Measurements from ENCODE around the gene GNAZ.

GNAZ gene

GRCh38 chr22:23115369-23115768 is 45.0 kb downstream of the GNAZ start:
- DNase-seq (ENCODE audit: extremely low spot score): no peak
- TF ChIP-seq ELF4 (IDR thresholded peaks at IDR 0.05) (no peak), TARDBP (IDR thresholded peaks at IDR 0.05) (no peak), NFRKB (IDR thresholded peaks at IDR 0.05) (no peak), LEF1 (IDR thresholded peaks at IDR 0.05; ENCODE audit: borderline replicate concordance) (no peak), BHLHE40 (IDR thresholded peaks at IDR 0.05; ENCODE audit: borderline replicate concordance) (no peak), ARNT (IDR thresholded peaks at IDR 0.05) (no peak), FOXK2 (IDR thresholded peaks at IDR 0.05) (no peak)
- ChIA-PET CTCF (no interaction called here), POLR2A (no interaction called here)

- POLR2A ChIA-PET: no interaction called here
- no peak for TF ChIP-seq ARNT (IDR thresholded peaks at IDR 0.05)
- TF ChIP-seq LEF1 (IDR thresholded peaks at IDR 0.05; ENCODE audit: borderline replicate concordance): no peak
- no peak for TF ChIP-seq L3MBTL2 (conservative IDR thresholded peaks at IDR 0.05)
- no peak for TF ChIP-seq BHLHE40 (IDR thresholded peaks at IDR 0.05; ENCODE audit: borderline replicate concordance)
- no peak for TF ChIP-seq SUZ12 (IDR thresholded peaks at IDR 0.05)
- TF ChIP-seq HDGF (IDR thresholded peaks at IDR 0.05; ENCODE audit: borderline replicate concordance): no peak
- TF ChIP-seq ZNF384 (IDR thresholded peaks at IDR 0.05): no peak
- TF ChIP-seq FOXA1 (IDR thresholded peaks at IDR 0.05): no peak
- TF ChIP-seq PKNOX1 (IDR thresholded peaks at IDR 0.05): no peak
- no peak for TF ChIP-seq FOXK2 (IDR thresholded peaks at IDR 0.05)
- TF ChIP-seq ELF4 (IDR thresholded peaks at IDR 0.05): no peak
- TF ChIP-seq NFRKB (IDR thresholded peaks at IDR 0.05): no peak
- no peak for TF ChIP-seq TARDBP (IDR thresholded peaks at IDR 0.05)
- no peak for TF ChIP-seq FOXM1 (IDR thresholded peaks at IDR 0.05; ENCODE audit: borderline replicate concordance)
- CTCF ChIA-PET: interaction anchor here (0.5 to 1.1 kb wide), 2 partner anchors 157 to 738 kb away, joined by 3 read pairs; no protein-coding TSS in a partner anchor
- DNase-seq (ENCODE audit: extremely low spot score): no peak
These were observed 45.6 kb downstream of the GNAZ start for GRCh38 chr22:23115825-23116494.

GRCh38 chr22:23116506-23117263 is 46.4 kb downstream of the GNAZ start:
- no peak for DNase-seq (ENCODE audit: extremely low spot score)
- POLR2A ChIA-PET: no interaction called here
- CTCF ChIA-PET: interaction anchor here (0.5 to 1.1 kb wide), 2 partner anchors 157 to 739 kb away, joined by 3 read pairs; no protein-coding TSS in a partner anchor
- TF ChIP-seq L3MBTL2 (conservative IDR thresholded peaks at IDR 0.05) (no peak), SUZ12 (IDR thresholded peaks at IDR 0.05) (no peak), FOXK2 (IDR thresholded peaks at IDR 0.05) (no peak), SP1 (IDR thresholded peaks at IDR 0.05) (no peak), FOXA1 (IDR thresholded peaks at IDR 0.05) (no peak), TARDBP (IDR thresholded peaks at IDR 0.05) (no peak)

- POLR2A ChIA-PET: no interaction called here
- TF ChIP-seq FOXM1 (IDR thresholded peaks at IDR 0.05; ENCODE audit: borderline replicate concordance): no peak
- TF ChIP-seq LEF1 (IDR thresholded peaks at IDR 0.05; ENCODE audit: borderline replicate concordance): no peak
- TF ChIP-seq ZNF384 (IDR thresholded peaks at IDR 0.05): no peak
- no peak for TF ChIP-seq FOXA1 (IDR thresholded peaks at IDR 0.05)
- no peak for TF ChIP-seq L3MBTL2 (conservative IDR thresholded peaks at IDR 0.05)
- TF ChIP-seq BHLHE40 (IDR thresholded peaks at IDR 0.05; ENCODE audit: borderline replicate concordance): no peak
- TF ChIP-seq HDGF (IDR thresholded peaks at IDR 0.05; ENCODE audit: borderline replicate concordance): no peak
- TF ChIP-seq SP1 (IDR thresholded peaks at IDR 0.05): no peak
- no peak for TF ChIP-seq SUZ12 (IDR thresholded peaks at IDR 0.05)
- DNase-seq (ENCODE audit: extremely low spot score): no peak
- CTCF ChIA-PET: no interaction called here
These were observed 47.0 kb downstream of the GNAZ start for GRCh38 chr22:23117275-23117674.

- DNase-seq (ENCODE audit: extremely low spot score): no peak
- ChIA-PET POLR2A (no interaction called here), CTCF (no interaction called here)
- TF ChIP-seq SP1 (IDR thresholded peaks at IDR 0.05) (no peak), FOXK2 (IDR thresholded peaks at IDR 0.05) (no peak), PKNOX1 (IDR thresholded peaks at IDR 0.05) (no peak), L3MBTL2 (conservative IDR thresholded peaks at IDR 0.05) (no peak), ARNT (IDR thresholded peaks at IDR 0.05) (no peak), CTBP1 (IDR thresholded peaks at IDR 0.05; ENCODE audit: borderline replicate concordance) (no peak), LEF1 (IDR thresholded peaks at IDR 0.05; ENCODE audit: borderline replicate concordance) (no peak), NFRKB (IDR thresholded peaks at IDR 0.05) (no peak), SUZ12 (IDR thresholded peaks at IDR 0.05) (no peak), FOXA1 (IDR thresholded peaks at IDR 0.05) (no peak), HDGF (IDR thresholded peaks at IDR 0.05; ENCODE audit: borderline replicate concordance) (no peak), ELF4 (IDR thresholded peaks at IDR 0.05) (no peak), BHLHE40 (IDR thresholded peaks at IDR 0.05; ENCODE audit: borderline replicate concordance) (no peak), FOXM1 (IDR thresholded peaks at IDR 0.05; ENCODE audit: borderline replicate concordance) (no peak), ZNF384 (IDR thresholded peaks at IDR 0.05) (no peak), TARDBP (IDR thresholded peaks at IDR 0.05) (no peak)
These were observed 47.8 kb downstream of the GNAZ start for GRCh38 chr22:23117891-23118646.

Measured in HEK293T (cell line).